HepG2 (cell line): Measurements from ENCODE around the gene CLNS1A. TPM values are rescaled to one million over a fixed set of nuclear protein-coding genes. Genes with fewer than 3 reads are reported as not detected.

Experiments
- CBX2 ChIP-seq, 2 experiments: fragments of 200-600 bp in 1 of 2; sonication (generic); formaldehyde crosslinking in 1 of 2; IDR thresholded peaks; 2 replicates each; pipeline versions ENCODE4 v1.7.0 to v1.8.1; 2018 to 2022; ENCODE audit warnings: low read depth in 2 of 2, low read length in 1 of 2, mild to moderate bottlenecking in 1 of 2, missing genetic modification reagents in 1 of 2
- FLYWCH1 ChIP-seq: sonication (generic); formaldehyde crosslinking; IDR thresholded peaks from 2 replicates; pipeline ENCODE4 v1.8.1; 2023; ENCODE audit warnings: mild to moderate bottlenecking, missing genetic modification reagents
- SETDB1 ChIP-seq: sonication (generic); formaldehyde crosslinking; IDR thresholded peaks from 2 replicates; pipeline ENCODE4 v1.5.1; 2020; ENCODE audit warnings: missing genetic modification reagents, mild to moderate bottlenecking, borderline replicate concordance
- ZNF777 ChIP-seq: sonication (generic); formaldehyde crosslinking; IDR thresholded peaks from 2 replicates; pipeline ENCODE4 v1.4.0; 2020; ENCODE audit warnings: missing genetic modification reagents
- ZNF781 ChIP-seq: sonication (generic); formaldehyde crosslinking; IDR thresholded peaks from 2 replicates; pipeline ENCODE4 v1.5.1; 2020; ENCODE audit warnings: borderline replicate concordance, mild to moderate bottlenecking, missing genetic modification reagents; ENCODE audit errors: not compliant biosample characterization
- polyA plus RNA-seq, 8 experiments: library from polyadenylated mRNA; depleted of rRNA in 3 of 8; stranded (reverse) in 7 of 8; unstranded in 1 of 8; fragments of >200 nt; fragmentation: Illumina TruSeq in 4 of 8; extraction: Trizol in 4 of 8; gene quantifications; 2 replicates each; pipeline versions ENCODE4 v1.2.1 to v1.2.3, GENCODE V29; 2011 to 2016; ENCODE audit warnings: low read depth in 4 of 8, missing spikeins in 1 of 8, mixed read lengths in 1 of 8; ENCODE audit not compliant: insufficient read depth in 1 of 8
- total RNA-seq, 5 experiments: library from RNA; depleted of rRNA; stranded (reverse); fragments of >200 nt; fragmentation: Illumina TruSeq; extraction: Trizol; gene quantifications; 2 replicates each; pipeline ENCODE4 v1.2.3, GENCODE V29; 2016; ENCODE audit warnings: low read depth in 1 of 5
- TF ChIP-seq, protein P1 (sequence below): sonication (generic); formaldehyde crosslinking; IDR thresholded peaks from 2 replicates; pipeline ENCODE4 v1.5.1; 2020; ENCODE audit warnings: missing genetic modification reagents, mild to moderate bottlenecking, borderline replicate concordance
- TF ChIP-seq, protein P2 (sequence below): sonication (generic); formaldehyde crosslinking; conservative IDR thresholded peaks from 2 replicates; pipeline ENCODE4 v1.8.0; 2022; ENCODE audit warnings: mild to moderate bottlenecking, moderate library complexity, missing genetic modification reagents

CLNS1A gene
- total and polyA plus RNA-seq, 2 of the 13 experiments (the other 11 are each of a cell fraction or from before 2014, with no cell fraction given), result 158 to 219 TPM

DNA sequence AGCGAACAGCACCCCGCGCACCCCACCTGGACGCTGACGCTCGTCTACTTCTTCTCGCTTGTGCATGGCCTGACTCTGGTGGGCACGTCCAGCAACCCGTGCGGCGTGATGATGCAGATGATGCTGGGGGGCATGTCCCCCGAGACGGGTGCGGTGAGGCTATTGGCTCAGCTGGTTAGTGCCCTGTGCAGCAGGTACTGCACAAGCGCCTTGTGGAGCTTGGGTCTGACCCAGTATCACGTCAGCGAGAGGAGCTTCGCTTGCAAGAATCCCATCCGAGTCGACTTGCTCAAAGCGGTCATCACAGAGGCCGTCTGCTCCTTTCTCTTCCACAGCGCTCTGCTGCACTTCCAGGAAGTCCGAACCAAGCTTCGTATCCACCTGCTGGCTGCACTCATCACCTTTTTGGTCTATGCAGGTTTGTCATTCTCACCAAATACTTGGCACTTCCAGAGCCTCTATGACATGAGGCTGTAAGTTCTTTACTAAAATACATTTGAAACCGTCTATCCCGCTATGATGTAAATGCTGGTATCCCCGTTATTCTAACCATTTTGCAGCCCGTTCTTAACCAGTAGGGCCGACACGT is 47.3 kb downstream of the CLNS1A start (continued):
- TF ChIP-seq FLYWCH1 (CRISPR knock-in tag), result no peak
- no peak for TF ChIP-seq ZNF781 (CRISPR knock-in tag)
- no peak for TF ChIP-seq CBX2 (IDR thresholded peaks at IDR 0.05; ENCODE audit: low read depth, low read length)
- TF ChIP-seq CBX2 (CRISPR knock-in tag; IDR thresholded peaks at IDR 0.05; ENCODE audit: low read depth), result peak; percentile 79; the same call in 1 of the 2 replicates
- TF ChIP-seq, protein P1, sequence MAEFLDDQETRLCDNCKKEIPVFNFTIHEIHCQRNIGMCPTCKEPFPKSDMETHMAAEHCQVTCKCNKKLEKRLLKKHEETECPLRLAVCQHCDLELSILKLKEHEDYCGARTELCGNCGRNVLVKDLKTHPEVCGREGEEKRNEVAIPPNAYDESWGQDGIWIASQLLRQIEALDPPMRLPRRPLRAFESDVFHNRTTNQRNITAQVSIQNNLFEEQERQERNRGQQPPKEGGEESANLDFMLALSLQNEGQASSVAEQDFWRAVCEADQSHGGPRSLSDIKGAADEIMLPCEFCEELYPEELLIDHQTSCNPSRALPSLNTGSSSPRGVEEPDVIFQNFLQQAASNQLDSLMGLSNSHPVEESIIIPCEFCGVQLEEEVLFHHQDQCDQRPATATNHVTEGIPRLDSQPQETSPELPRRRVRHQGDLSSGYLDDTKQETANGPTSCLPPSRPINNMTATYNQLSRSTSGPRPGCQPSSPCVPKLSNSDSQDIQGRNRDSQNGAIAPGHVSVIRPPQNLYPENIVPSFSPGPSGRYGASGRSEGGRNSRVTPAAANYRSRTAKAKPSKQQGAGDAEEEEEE (CRISPR knock-in tag), result no peak
- TF ChIP-seq, protein P2, sequence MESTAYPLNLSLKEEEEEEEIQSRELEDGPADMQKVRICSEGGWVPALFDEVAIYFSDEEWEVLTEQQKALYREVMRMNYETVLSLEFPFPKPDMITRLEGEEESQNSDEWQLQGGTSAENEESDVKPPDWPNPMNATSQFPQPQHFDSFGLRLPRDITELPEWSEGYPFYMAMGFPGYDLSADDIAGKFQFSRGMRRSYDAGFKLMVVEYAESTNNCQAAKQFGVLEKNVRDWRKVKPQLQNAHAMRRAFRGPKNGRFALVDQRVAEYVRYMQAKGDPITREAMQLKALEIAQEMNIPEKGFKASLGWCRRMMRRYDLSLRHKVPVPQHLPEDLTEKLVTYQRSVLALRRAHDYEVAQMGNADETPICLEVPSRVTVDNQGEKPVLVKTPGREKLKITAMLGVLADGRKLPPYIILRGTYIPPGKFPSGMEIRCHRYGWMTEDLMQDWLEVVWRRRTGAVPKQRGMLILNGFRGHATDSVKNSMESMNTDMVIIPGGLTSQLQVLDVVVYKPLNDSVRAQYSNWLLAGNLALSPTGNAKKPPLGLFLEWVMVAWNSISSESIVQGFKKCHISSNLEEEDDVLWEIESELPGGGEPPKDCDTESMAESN (CRISPR knock-in tag), result 0 out of 2 replicates have a peak, but pooled peaks have one; percentile 7
- peak; percentile 94 for TF ChIP-seq ZNF777
- TF ChIP-seq SETDB1 (CRISPR knock-in tag), result no peak
